Central memory CD8-positive, alpha-beta T cell (primary cell): ENCODE data around the gene GRK2.
"Not testable (repeated sequence)": the region's sequence is repeated elsewhere in the genome, so short reads cannot be mapped to it uniquely, and the experiment has no call there.

Source experiments
- ATAC-seq: fragments of 150-1000 bp; cut with Tn5 transposase; replicated peaks from 2 replicates; pipeline ENCODE4 v1.10.0; 2022; ENCODE audit warnings: mild to moderate bottlenecking, moderate FRiP score, moderate number of reproducible peaks; ENCODE audit not compliant: poor library complexity, severe bottlenecking; ENCODE audit errors: extremely low read depth
- DNase-seq, 2 donors: peaks; one replicate each; pipeline ENCODE4 v3.0.0; 2021; ENCODE audit warnings: low spot score in 2 of 2
- H3K27ac Mint-ChIP-seq: one replicate; pipeline ENCODE4 v1.8.0; 2022; ENCODE audit warnings: low read depth, mild to moderate bottlenecking, moderate library complexity, mixed read lengths
- H3K27me3 Mint-ChIP-seq: one replicate; pipeline ENCODE4 v1.8.0; 2022; ENCODE audit warnings: mixed read lengths
- H3K36me3 Mint-ChIP-seq: one replicate; pipeline ENCODE4 v1.8.0; 2022; ENCODE audit warnings: mild to moderate bottlenecking, moderate library complexity, mixed read lengths; ENCODE audit not compliant: insufficient read depth
- H3K4me1 Mint-ChIP-seq: one replicate; pipeline ENCODE4 v1.8.0; 2022; ENCODE audit warnings: mixed read lengths
- H3K4me3 Mint-ChIP-seq: one replicate; pipeline ENCODE4 v1.8.0; 2022; ENCODE audit warnings: mild to moderate bottlenecking, moderate library complexity, mixed read lengths
- H3K9me3 Mint-ChIP-seq: one replicate; pipeline ENCODE4 v1.8.0; 2022; ENCODE audit warnings: mixed read lengths

The GRK2 gene

GRCh38 chr11:67260406-67260805 lies 5.9 kb upstream of the GRK2 start:
- Mint-ChIP-seq H3K4me1 (peaks cover 34% of the 10 kb centered on the region), H3K36me3 (peaks cover 30% of the 10 kb centered on the region), H3K9me3 (no peaks in the 10 kb centered on the region), H3K4me3 (no peak overlapping the region), H3K27me3 (no peaks in the 10 kb centered on the region), H3K27ac (peak overlapping the region; percentile 38)
- DNase-seq (no peak), ATAC-seq (no peak)

DNA sequence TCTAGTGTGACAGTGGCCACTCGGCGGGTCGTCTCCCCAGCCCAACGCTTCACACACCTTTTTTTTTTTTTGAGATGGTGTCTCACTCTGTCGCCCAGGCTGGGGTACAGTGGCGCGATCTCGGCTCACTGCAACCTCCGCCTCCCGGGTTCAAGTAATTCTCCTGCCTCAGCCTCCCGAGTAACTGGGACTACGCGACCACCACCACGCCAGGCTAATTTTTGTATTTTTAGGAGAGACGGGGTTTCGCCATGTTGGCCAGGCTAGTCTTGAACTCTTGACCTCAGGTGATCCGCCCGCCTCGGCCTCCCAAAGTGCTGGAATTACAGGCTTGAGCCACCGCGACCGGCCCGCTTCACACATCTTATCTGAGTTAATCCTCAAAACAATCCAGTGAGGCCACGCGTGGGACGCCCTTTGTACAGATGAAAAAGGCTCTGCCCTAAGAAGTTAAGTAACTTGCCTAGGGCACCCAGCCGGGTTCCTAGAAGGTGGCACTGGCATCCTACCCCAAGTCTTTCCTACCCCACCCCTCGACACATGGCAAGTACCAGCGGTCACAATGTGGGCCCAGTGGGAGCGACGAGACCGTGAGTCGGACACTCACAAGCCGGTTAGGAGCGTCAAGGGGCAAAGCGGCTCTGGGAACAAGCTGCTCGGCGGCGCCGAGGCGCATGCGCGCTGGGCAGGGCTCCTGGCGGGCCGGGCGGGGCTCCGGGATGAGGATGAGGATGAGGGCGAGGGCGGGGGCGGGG lies 5.2 kb upstream of the GRK2 start:
- not testable (repeated sequence) for H3K27me3 Mint-ChIP-seq, DNase-seq, H3K4me3 Mint-ChIP-seq, ATAC-seq, H3K9me3 Mint-ChIP-seq
- Mint-ChIP-seq H3K36me3 (peaks cover 31% of the 10 kb centered on the region), H3K27ac (peak overlapping the region; percentile 38), H3K4me1 (peaks cover 37% of the 10 kb centered on the region)

DNA sequence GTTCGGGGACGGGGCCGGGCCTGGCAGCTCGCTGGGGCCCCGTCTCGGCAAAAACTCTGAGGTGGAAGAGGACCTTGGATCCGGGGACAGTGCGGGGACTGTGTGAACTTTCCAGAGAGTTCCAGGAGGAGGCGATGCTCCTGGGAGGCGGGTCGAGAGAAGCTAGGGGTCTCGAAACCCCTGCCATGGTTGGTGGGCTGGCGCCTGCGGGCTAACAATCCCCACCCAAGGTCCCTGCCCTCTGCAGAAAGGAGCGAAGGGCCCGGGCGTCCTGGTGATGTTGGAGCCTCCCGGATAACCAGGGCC lies 4.7 kb upstream of the GRK2 start:
- no peaks in the 10 kb centered on the region for H3K9me3 Mint-ChIP-seq
- ATAC-seq (no peak), DNase-seq (no peak)
- peaks cover 26% of the 10 kb centered on the region for H3K36me3 Mint-ChIP-seq
- no peaks in the 10 kb centered on the region for H3K27me3 Mint-ChIP-seq
- H3K4me1 Mint-ChIP-seq = peaks cover 37% of the 10 kb centered on the region
- H3K27ac Mint-ChIP-seq = peak overlapping the region; percentile 38
- no peak overlapping the region for H3K4me3 Mint-ChIP-seq

DNA sequence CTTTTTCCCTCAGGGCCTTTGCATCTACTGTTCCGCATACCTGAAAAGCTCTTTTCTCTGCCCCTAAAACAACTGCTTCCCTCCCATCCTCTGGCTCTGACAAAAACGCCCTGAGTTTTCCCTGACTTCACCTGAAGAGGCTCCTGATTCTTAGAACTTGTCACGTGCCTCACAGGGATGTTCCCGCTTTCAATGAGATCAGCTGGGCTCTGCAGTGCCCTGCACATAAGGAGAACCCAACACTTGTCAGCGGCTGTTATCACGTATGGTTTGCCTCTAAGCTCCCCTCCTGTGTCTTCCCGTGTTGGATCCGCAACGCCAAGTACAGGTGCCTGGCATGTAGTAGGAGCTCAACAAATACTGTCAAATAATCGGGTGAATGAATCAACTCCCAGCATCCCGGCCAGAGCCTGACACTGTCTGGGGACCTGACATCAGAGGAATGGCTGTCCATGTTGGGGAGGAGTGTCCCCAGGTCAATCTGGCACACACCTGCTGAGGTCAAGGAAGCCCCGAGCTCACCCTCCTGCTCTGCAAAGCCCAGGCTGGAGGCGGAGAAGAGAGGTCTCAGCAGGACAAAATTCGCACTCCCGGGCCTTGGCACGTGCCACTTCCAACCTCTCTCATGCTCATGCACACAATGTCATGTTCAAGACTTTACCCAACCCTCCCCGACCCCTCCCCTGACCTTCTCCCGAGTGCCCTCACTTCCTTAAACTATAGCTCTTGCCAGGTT lies 4.2 kb upstream of the GRK2 start:
- DNase-seq = no peak
- H3K36me3 Mint-ChIP-seq = peaks cover 22% of the 10 kb centered on the region
- peak overlapping the region; percentile 85 for H3K27ac Mint-ChIP-seq
- H3K4me1 Mint-ChIP-seq = peaks cover 39% of the 10 kb centered on the region
- H3K9me3 Mint-ChIP-seq = no peaks in the 10 kb centered on the region
- peak overlapping the region; percentile 58 for H3K4me3 Mint-ChIP-seq
- ATAC-seq = no peak
- no peaks in the 10 kb centered on the region for H3K27me3 Mint-ChIP-seq

DNA sequence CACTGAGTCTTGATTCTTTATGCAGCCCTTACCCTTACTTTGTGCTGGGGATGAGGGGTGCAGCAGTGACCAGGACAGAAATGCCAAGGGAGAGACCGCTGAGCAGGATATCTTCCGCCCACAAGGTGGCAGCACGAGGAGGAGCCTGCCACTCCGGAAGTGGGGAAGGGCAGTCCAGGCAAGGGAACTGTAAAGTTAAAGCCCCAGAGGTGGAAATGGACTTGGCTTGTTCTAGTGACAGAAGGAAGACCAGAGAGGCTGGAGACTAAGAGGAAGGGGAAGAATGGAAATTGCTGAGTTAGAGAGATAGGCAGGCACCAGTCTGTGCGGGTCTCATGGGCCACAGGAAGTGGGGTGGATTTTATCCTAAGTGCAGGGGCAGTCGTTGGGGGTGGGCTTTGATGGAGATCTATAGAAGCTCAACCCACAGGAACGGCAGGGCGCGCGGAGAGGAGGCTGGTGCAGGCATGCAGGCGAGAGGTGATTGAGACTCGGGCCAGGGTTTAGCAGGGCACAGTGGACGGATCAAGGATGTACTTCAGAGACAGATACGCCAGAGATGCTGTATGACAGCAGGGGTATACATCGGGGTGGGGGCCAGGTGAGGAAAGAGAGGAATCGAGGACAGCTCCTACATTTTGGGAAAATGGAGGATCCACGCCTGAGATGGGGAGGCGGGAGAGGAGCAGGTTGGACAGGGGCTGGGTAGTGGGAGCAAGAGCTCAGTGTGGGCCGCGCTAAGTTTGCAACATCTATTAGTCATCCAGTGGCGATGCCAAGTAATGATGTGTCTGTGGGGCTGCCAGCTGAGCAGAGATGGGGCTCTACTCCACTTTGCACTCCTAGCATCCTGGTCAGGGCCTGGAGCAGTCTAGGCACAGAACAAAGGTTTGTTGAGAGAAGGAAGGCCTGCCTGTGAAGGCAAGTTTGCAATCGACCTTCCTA lies 3.3 kb upstream of the GRK2 start:
- H3K9me3 Mint-ChIP-seq = no peaks in the 10 kb centered on the region
- no peaks in the 10 kb centered on the region for H3K27me3 Mint-ChIP-seq
- H3K4me1 Mint-ChIP-seq = peaks cover 48% of the 10 kb centered on the region
- H3K4me3 Mint-ChIP-seq = peak overlapping the region; percentile 58
- peaks cover 28% of the 10 kb centered on the region for H3K36me3 Mint-ChIP-seq
- ATAC-seq (peak; percentile 27), DNase-seq (peak in 1 of 2 donors; percentile 43)
- peak overlapping the region; percentile 85 for H3K27ac Mint-ChIP-seq

DNA sequence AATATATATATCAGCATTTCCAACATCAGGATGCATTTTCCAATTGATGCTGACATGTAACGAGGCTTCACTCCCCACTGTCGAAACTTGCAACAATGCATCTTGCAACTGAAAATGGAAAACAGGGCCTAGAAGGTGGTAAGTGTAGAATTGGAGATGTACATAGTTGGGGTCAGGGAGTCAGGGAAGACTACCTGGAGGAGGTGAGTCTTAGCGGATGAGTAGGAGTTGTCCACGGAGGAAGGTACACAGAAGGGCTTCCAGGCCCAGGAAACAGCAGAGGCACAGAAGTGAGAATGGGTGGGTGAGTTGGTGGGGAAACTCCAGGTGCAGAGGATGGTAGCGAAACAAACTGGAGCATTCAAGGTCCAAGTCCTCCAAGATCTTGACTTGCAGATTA lies 2.0 kb upstream of the GRK2 start:
- Mint-ChIP-seq H3K9me3 (no peaks in the 10 kb centered on the region), H3K4me1 (peaks cover 60% of the 10 kb centered on the region), H3K27me3 (no peaks in the 10 kb centered on the region), H3K27ac (peak overlapping the region; percentile 58), H3K36me3 (peaks cover 31% of the 10 kb centered on the region), H3K4me3 (peak overlapping the region; percentile 99)
- DNase-seq (no peak), ATAC-seq (no peak)

- no peaks in the 10 kb centered on the region for H3K27me3 Mint-ChIP-seq
- H3K4me1 Mint-ChIP-seq = peaks cover 58% of the 10 kb centered on the region
- H3K27ac Mint-ChIP-seq = peak overlapping the region; percentile 58
- DNase-seq (no peak), ATAC-seq (no peak)
- peak overlapping the region; percentile 99 for H3K4me3 Mint-ChIP-seq
- H3K9me3 Mint-ChIP-seq = no peaks in the 10 kb centered on the region
- H3K36me3 Mint-ChIP-seq = peaks cover 36% of the 10 kb centered on the region
Observed at GRCh38 chr11:67264877-67265632, 1.2 kb upstream of the GRK2 start.

GRCh38 chr11:67265633-67266448 lies 432 bp upstream of the GRK2 start:
- DNase-seq = peak; percentile 62 to 71
- H3K4me3 Mint-ChIP-seq = peak overlapping the region; percentile 99
- peaks cover 43% of the 10 kb centered on the region for H3K36me3 Mint-ChIP-seq
- H3K9me3 Mint-ChIP-seq = no peaks in the 10 kb centered on the region
- no peaks in the 10 kb centered on the region for H3K27me3 Mint-ChIP-seq
- peak; percentile 12 for ATAC-seq
- H3K4me1 Mint-ChIP-seq = peaks cover 66% of the 10 kb centered on the region
- peak overlapping the region; percentile 58 for H3K27ac Mint-ChIP-seq

DNA sequence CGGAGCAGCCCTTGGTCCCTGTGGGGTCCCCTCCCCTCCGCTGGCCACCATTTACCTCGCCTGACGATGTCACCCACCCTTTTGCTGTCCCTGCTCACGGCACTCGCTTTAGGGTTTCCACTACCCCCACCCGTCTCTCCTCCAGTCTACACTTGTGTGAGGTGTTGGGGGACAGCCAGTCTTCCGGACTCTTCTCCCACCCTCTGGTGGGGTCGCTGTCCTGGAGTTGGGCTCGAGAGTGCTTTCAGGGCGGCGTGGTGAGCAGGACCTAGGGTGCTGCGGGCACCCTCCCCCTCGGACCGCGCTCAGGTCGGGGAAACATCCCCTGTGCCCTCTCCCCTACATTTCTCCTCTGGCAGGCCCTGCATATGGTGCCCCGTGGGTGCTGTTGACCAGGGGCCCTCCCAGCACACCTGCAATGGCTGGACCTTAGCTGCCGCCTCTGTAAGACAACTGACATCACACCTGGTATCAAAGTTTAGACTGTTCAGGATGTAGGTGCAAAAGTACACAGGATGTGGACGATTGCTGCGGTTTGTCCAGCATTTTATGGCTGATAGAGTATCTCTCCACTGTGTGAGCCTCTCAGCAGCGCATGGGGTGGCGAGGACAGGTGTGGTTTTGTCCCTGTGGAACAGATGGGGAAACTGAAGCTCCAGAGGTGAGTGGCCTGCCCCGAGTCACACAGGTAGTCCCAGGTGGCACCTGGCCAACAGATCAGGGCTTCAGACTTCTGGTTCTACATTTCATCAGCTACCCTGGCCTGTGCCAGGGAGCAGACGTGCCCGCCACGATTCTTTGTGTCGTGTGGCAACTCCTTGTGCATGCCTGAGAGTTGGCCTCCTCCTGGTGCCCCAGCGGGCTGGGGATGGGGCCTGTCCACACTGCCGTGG lies 1.2 kb downstream of the GRK2 start:
- peak overlapping the region; percentile 99 for H3K4me3 Mint-ChIP-seq
- peak overlapping the region; percentile 98 for H3K27ac Mint-ChIP-seq
- H3K9me3 Mint-ChIP-seq = no peaks in the 10 kb centered on the region
- DNase-seq (peak in 1 of 2 donors; percentile 22), ATAC-seq (peak; percentile 10)
- no peaks in the 10 kb centered on the region for H3K27me3 Mint-ChIP-seq
- H3K4me1 Mint-ChIP-seq = peaks cover 73% of the 10 kb centered on the region
- H3K36me3 Mint-ChIP-seq = peaks cover 58% of the 10 kb centered on the region

- Mint-ChIP-seq H3K9me3 (no peaks in the 10 kb centered on the region), H3K4me3 (peak overlapping the region; percentile 99), H3K4me1 (peaks cover 65% of the 10 kb centered on the region), H3K27me3 (no peaks in the 10 kb centered on the region), H3K27ac (peak overlapping the region; percentile 98), H3K36me3 (peaks cover 54% of the 10 kb centered on the region)
- DNase-seq = peak in 1 of 2 donors; percentile 78
- peak; percentile 71 for ATAC-seq
Observed at GRCh38 chr11:67268081-67268961, 2.0 kb downstream of the GRK2 start.
